Lung (tissue), 12 donors: ENCODE results near the gene KCNMA1. TPM values are rescaled to one million over a fixed set of nuclear protein-coding genes. Genes with fewer than 3 reads are reported as not detected.

ENCODE experiments used
- ATAC-seq: fragments of 200-7000 bp; cut with Tn5 transposase; one replicate; pipeline ENCODE4 v1.9.1; 2020; ENCODE audit warnings: moderate number of reproducible peaks; ENCODE audit not compliant: insufficient read depth, low FRiP score
- DNase-seq, 3 donors: peaks; one replicate each; pipeline ENCODE4 v3.0.0-alpha.2; 2013 to 2017
- H3K27ac ChIP-seq, 2 donors: one replicate each; pipeline ENCODE4 v1.5.1; 2013; ENCODE audit warnings: mild to moderate bottlenecking in 2 of 2, moderate library complexity in 2 of 2, control low read depth in 1 of 2, inconsistent platforms in 1 of 2, low read depth in 1 of 2, low read length in 1 of 2
- H3K27me3 ChIP-seq, 3 donors: one replicate each; pipeline ENCODE4 v1.5.1; 2013; ENCODE audit warnings: low read length in 2 of 3; ENCODE audit not compliant: control insufficient read depth in 3 of 3, insufficient read depth in 3 of 3
- H3K36me3 ChIP-seq, 4 donors: one replicate each; pipeline ENCODE4 v1.5.1; 2013; ENCODE audit warnings: low read length in 4 of 4, mild to moderate bottlenecking in 1 of 4, moderate library complexity in 1 of 4; ENCODE audit not compliant: control insufficient read depth in 4 of 4, insufficient read depth in 4 of 4
- H3K4me1 ChIP-seq, 5 donors: one replicate each; pipeline ENCODE4 v1.5.1; 2013; ENCODE audit warnings: low read length in 5 of 5, mild to moderate bottlenecking in 2 of 5, moderate library complexity in 1 of 5; ENCODE audit not compliant: control insufficient read depth in 5 of 5, insufficient read depth in 5 of 5
- H3K4me3 ChIP-seq: one replicate; pipeline ENCODE4 v1.5.1; 2013; ENCODE audit warnings: mild to moderate bottlenecking, control low read depth, moderate library complexity
- H3K9ac ChIP-seq, 2 donors: one replicate each; pipeline ENCODE4 v1.5.1; 2013; ENCODE audit warnings: low read length in 2 of 2, control low read depth in 1 of 2; ENCODE audit not compliant: insufficient read depth in 1 of 2
- H3K9me3 ChIP-seq, 4 donors: one replicate each; pipeline ENCODE4 v1.5.1; 2013; ENCODE audit warnings: low read length in 3 of 4, mild to moderate bottlenecking in 1 of 4, moderate library complexity in 1 of 4; ENCODE audit not compliant: control insufficient read depth in 4 of 4, insufficient read depth in 3 of 4
- WGBS, 2 donors: extraction: QIAGEN DNeasy Blood & Tissue Kit; methylation state at CpG; one replicate each; pipeline ENCODE4 v1.1.7; 2013; 5-methylcytosine and 5-hydroxymethylcytosine counted together
- polyA plus RNA-seq, 2 donors: library from polyadenylated mRNA; stranded (reverse); fragments of 200-250 nt; gene quantifications; one replicate each; pipeline ENCODE4 v1.2.1, GENCODE V29; 2013
- total RNA-seq, 2 donors: library from RNA; depleted of rRNA in 1 of 2; stranded (reverse); fragments of >200 nt in 1 of 2; gene quantifications; one replicate each; pipeline ENCODE4 v1.2.1, GENCODE V29; 2014 to 2021
- TF ChIP-seq, protein P1 (sequence below): IDR thresholded peaks from 2 replicates; pipeline ENCODE4 v1.5.1; 2012; ENCODE audit warnings: mild to moderate bottlenecking; ENCODE audit errors: control extremely low read depth, extremely low read depth
- donor health status: control.
- donor health status: control.
- donor health status: Bipolar disorder and iron deficiency.
- donor health status: healthy.
- donor health status: DM: yes; HTN: yes; CAD: no.

Gene KCNMA1
- total and polyA plus RNA-seq, 4 donors: 3.8 to 13.0 (median 5.5) TPM

DNA sequence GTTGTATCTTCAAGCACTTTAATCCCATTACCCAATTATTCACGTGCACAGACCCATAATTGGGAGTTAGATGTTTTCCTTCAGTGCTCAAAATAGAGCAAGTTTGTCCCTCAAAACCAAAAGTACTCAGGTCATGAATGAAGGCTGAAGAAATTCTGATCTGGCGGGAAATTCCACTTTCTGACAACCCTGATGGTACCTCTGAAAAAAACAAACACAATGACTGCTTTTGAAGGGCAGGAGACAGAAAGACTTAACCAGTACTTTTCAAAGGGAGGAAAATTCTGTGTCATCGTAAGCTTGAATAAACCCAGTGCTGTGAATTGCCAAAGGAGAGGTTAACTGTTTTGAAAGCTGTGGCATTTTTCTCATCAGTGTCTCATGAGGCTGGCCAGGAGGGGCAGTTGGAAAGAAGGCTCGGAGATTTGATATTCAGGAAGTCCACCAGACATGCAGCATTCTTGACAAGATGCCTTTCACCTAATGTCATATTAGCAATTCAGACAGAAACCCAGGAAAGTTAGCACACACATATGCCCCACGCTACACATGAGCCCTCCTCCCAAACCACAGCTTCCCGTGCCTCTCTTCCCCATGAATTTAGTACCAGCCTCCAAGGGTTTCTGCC, 347.0 kb downstream of the KCNMA1 start:
- DNase-seq (no peak), ATAC-seq (no peak)
- no peaks in the 10 kb centered on the region for H3K36me3 ChIP-seq
- H3K4me1 ChIP-seq: peaks cover 0 to 5% (median 0%) of the 10 kb centered on the region in 5 donors
- no peak overlapping the region for H3K9ac ChIP-seq
- TF ChIP-seq, protein P1, sequence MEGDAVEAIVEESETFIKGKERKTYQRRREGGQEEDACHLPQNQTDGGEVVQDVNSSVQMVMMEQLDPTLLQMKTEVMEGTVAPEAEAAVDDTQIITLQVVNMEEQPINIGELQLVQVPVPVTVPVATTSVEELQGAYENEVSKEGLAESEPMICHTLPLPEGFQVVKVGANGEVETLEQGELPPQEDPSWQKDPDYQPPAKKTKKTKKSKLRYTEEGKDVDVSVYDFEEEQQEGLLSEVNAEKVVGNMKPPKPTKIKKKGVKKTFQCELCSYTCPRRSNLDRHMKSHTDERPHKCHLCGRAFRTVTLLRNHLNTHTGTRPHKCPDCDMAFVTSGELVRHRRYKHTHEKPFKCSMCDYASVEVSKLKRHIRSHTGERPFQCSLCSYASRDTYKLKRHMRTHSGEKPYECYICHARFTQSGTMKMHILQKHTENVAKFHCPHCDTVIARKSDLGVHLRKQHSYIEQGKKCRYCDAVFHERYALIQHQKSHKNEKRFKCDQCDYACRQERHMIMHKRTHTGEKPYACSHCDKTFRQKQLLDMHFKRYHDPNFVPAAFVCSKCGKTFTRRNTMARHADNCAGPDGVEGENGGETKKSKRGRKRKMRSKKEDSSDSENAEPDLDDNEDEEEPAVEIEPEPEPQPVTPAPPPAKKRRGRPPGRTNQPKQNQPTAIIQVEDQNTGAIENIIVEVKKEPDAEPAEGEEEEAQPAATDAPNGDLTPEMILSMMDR: no peak
- peaks cover 0 to 5% (median 0%) of the 10 kb centered on the region in 3 donors for H3K27me3 ChIP-seq
- WGBS, 2 donors: 38 to 48% methylated on average over 6 of the region's 6 CpGs
- H3K9me3 ChIP-seq: no peaks in the 10 kb centered on the region
- H3K4me3 ChIP-seq: no peak overlapping the region
- H3K27ac ChIP-seq: no peak overlapping the region

DNA sequence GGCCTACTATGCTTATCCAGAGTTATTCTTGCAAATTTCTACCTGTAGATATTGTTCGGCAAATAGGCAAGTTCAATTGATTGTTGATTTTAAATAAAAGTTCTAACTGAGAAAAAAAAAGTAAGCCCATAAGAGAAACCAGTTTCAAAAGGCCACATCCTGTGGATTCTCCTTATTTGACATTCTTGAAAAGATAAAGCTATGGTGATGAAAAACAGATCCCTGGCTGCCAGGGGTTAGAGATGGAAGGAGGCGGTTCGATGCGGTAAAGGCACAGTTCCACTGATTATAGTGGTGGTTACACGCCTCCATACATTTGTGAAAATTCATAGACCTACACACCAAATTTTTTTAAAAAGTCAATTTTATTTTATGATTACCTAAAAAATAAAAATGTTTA, 347.8 kb downstream of the KCNMA1 start:
- TF ChIP-seq, protein P1: no peak
- no peak for ATAC-seq
- Histone ChIP-seq H3K4me1 (peaks cover 0 to 5% (median 0%) of the 10 kb centered on the region in 5 donors), H3K27me3 (peaks cover 0 to 5% (median 0%) of the 10 kb centered on the region in 3 donors), H3K27ac (no peak overlapping the region), H3K4me3 (no peak overlapping the region), H3K36me3 (no peaks in the 10 kb centered on the region), H3K9ac (no peak overlapping the region), H3K9me3 (no peaks in the 10 kb centered on the region)
- DNase-seq: no peak
- WGBS, 2 donors: 94 to 96% methylated on average over 5 of the region's 5 CpGs

DNA sequence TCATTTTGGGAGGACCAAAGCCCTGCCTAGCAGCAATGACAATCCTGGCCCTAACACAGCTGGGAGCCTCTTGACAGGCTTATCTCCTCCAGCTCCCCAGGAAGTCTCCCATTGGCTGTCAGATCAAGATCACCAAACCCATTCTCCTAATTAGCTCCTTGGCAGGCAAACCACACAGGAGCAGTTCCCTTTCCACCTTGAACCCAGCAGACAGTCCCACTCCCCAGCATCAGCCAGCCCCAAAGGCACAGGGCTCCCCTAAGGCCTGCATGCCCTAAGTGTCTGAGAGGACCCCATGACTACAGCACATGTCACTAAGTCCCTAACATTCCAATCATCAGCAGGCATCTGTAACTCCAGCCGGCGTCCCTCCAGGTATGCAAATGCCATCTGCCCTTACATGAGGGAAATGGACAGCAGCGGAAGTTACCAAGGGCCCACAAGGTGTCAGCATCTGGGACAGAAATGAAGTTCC, 348.5 kb downstream of the KCNMA1 start:
- no peak overlapping the region for H3K9ac ChIP-seq
- DNase-seq (no peak), ATAC-seq (no peak)
- no peak overlapping the region for H3K4me3 ChIP-seq
- peaks cover 0 to 5% (median 0%) of the 10 kb centered on the region in 3 donors for H3K27me3 ChIP-seq
- H3K9me3 ChIP-seq: no peaks in the 10 kb centered on the region
- 72 to 78% methylated on average over 3 of the region's 3 CpGs for WGBS, 2 donors
- H3K4me1 ChIP-seq: peaks cover 0 to 5% (median 0%) of the 10 kb centered on the region in 5 donors
- TF ChIP-seq, protein P1: no peak
- no peaks in the 10 kb centered on the region for H3K36me3 ChIP-seq
- no peak overlapping the region for H3K27ac ChIP-seq
